Subcutaneous abdominal adipose tissue (tissue), 5 donors: ENCODE data around the gene LINC00237.

ENCODE experiments used
- H3K27ac ChIP-seq: one replicate; pipeline ENCODE4 v1.7.0; 2013; ENCODE audit warnings: low read depth, mild to moderate bottlenecking, inconsistent platforms, low read length, moderate library complexity
- H3K27me3 ChIP-seq, 5 donors: one replicate each; pipeline ENCODE4 v1.7.0; 2013; ENCODE audit warnings: low read length in 5 of 5, inconsistent platforms in 1 of 5; ENCODE audit not compliant: control insufficient read depth in 5 of 5, insufficient read depth in 4 of 5
- H3K36me3 ChIP-seq, 5 donors: one replicate each; pipeline ENCODE4 v1.7.0; 2013; ENCODE audit warnings: low read length in 5 of 5; ENCODE audit not compliant: control insufficient read depth in 5 of 5, insufficient read depth in 5 of 5
- H3K4me1 ChIP-seq, 5 donors: one replicate each; pipeline ENCODE4 v1.7.0; 2013; ENCODE audit warnings: low read length in 5 of 5, mild to moderate bottlenecking in 3 of 5, moderate library complexity in 1 of 5; ENCODE audit not compliant: control insufficient read depth in 5 of 5, insufficient read depth in 5 of 5
- H3K4me3 ChIP-seq, 5 donors: one replicate each; pipeline ENCODE4 v1.7.0; 2013; ENCODE audit warnings: low read length in 5 of 5, low read depth in 1 of 5
- H3K9ac ChIP-seq, 5 donors: one replicate each; pipeline ENCODE4 v1.7.0; 2013; ENCODE audit warnings: low read length in 5 of 5, mild to moderate bottlenecking in 4 of 5, moderate library complexity in 3 of 5
- H3K9me3 ChIP-seq, 5 donors: one replicate each; pipeline ENCODE4 v1.7.0; 2013; ENCODE audit warnings: low read length in 5 of 5; ENCODE audit not compliant: control insufficient read depth in 5 of 5
- donor health status: healthy.
- donor health status: healthy.
- donor health status: healthy.
- donor health status: healthy.
- donor health status: healthy.

LINC00237 gene

GRCh38 chr20:21109144-21109543 is 3.0 kb upstream of the LINC00237 start:
- H3K27me3 ChIP-seq: peaks cover 16 to 41% (median 24%) of the 10 kb centered on the region in 5 donors
- no peak overlapping the region for H3K9ac ChIP-seq
- H3K4me3 ChIP-seq: no peak overlapping the region
- H3K27ac ChIP-seq: no peak overlapping the region
- H3K4me1 ChIP-seq: peaks cover 0 to 10% (median 10%) of the 10 kb centered on the region in 5 donors
- H3K9me3 ChIP-seq: no peaks in the 10 kb centered on the region
- H3K36me3 ChIP-seq: no peaks in the 10 kb centered on the region

GRCh38 chr20:21105429-21106170 is 558 bp downstream of the LINC00237 start:
- Histone ChIP-seq H3K9ac (no peak overlapping the region), H3K4me3 (peak overlapping the region in 2 of 5 donors; percentile 16 to 39)

DNA sequence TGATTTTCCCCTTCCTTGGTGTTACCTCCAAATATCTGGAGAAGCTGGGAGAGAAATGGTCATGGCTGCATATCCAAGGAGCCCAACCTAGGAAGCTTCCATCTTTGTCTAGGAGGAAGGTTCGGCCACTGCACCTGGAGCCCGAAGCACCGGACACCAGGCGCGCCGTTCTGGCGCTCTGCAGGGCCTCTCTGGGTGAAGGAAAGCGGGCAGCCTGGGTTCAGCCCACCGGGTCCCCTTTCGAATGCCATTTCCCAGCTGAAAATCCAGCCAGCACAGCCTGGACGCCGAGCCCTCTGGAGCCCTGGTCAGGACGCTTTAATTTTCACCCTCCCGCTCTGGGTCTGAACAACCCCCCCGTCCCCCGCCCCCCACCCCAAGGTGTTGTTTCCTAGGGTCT is 1.2 kb downstream of the LINC00237 start:
- Histone ChIP-seq H3K27ac (no peak overlapping the region), H3K9me3 (peaks cover 0 to 2% (median 0%) of the 10 kb centered on the region in 5 donors), H3K4me1 (peaks cover 7 to 46% (median 41%) of the 10 kb centered on the region in 5 donors), H3K4me3 (no peak overlapping the region), H3K36me3 (no peaks in the 10 kb centered on the region), H3K9ac (no peak overlapping the region), H3K27me3 (peaks cover 17 to 68% (median 49%) of the 10 kb centered on the region in 5 donors)

More at GRCh38 chr20:21105429-21106170, 558 bp downstream of the LINC00237 start:
- no peaks in the 10 kb centered on the region for H3K36me3 ChIP-seq
- H3K4me1 ChIP-seq: peaks cover 5 to 41% (median 36%) of the 10 kb centered on the region in 5 donors
- H3K27me3 ChIP-seq: peaks cover 17 to 68% (median 48%) of the 10 kb centered on the region in 5 donors
- no peak overlapping the region for H3K27ac ChIP-seq
- H3K9me3 ChIP-seq: peaks cover 0 to 2% (median 0%) of the 10 kb centered on the region in 5 donors

DNA sequence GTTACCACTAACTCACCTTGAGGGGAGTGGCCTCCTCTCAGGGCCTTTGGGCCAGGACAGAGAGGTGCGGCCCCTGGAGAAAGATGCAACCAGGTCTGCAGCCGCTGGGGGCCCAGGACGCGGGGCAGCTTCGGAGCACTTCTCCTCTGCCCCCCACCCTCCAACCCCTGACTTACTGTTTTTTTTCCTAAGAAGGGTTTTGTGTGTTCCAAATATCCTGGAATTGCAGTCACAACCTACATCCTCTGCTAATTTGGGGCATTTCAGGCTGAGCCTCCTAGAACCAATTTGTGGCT is 1.7 kb downstream of the LINC00237 start:
- Histone ChIP-seq H3K9ac (no peak overlapping the region), H3K27ac (no peak overlapping the region), H3K9me3 (peaks cover 0 to 2% (median 0%) of the 10 kb centered on the region in 5 donors), H3K4me3 (no peak overlapping the region), H3K27me3 (peaks cover 17 to 69% (median 51%) of the 10 kb centered on the region in 5 donors), H3K36me3 (no peaks in the 10 kb centered on the region), H3K4me1 (peaks cover 7 to 51% (median 45%) of the 10 kb centered on the region in 5 donors)

GRCh38 chr20:21103582-21104465 is 2.3 kb downstream of the LINC00237 start:
- peaks cover 7 to 53% (median 45%) of the 10 kb centered on the region in 5 donors for H3K4me1 ChIP-seq
- H3K9me3 ChIP-seq: peaks cover 0 to 2% (median 0%) of the 10 kb centered on the region in 5 donors
- no peak overlapping the region for H3K9ac ChIP-seq
- H3K36me3 ChIP-seq: no peaks in the 10 kb centered on the region
- no peak overlapping the region for H3K27ac ChIP-seq
- H3K4me3 ChIP-seq: peak overlapping the region in 1 of 5 donors; percentile 69
- peaks cover 17 to 67% (median 56%) of the 10 kb centered on the region in 5 donors for H3K27me3 ChIP-seq

DNA sequence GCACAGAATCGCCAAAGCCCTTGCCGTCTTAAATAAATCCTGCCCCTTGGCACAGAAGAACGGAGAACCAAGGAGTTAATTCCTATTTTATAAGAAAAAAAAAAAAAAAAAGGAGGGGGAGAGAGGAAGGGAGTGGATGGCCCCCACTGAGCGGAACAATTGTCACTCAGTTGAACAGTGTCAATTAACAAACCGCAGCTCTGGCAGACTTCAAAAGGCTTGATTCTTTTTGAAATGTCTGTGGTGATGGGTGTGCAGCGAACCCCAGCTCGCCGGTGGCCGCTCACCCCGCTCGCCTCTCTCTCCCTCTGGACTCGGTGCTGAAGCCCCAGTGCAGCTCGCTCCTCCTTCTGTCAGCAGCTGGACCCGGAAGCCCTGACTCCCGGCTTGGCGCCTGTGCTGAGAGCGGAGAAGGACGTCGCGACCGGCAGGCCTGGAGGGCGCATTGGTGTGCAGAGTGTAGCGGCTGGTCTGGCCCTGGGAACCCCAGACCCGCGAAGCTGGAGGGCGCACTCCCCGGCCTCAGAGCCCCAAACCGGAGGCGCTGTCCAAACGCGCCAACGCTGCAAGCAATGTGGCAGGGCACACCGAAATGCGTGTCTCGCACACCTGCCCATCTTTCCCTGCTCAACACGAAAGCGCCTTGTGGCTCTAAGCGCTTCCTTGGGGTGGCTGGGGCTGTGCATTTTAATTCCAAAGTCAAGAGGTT is 3.4 kb downstream of the LINC00237 start:
- Histone ChIP-seq H3K36me3 (no peaks in the 10 kb centered on the region), H3K9ac (peak overlapping the region in 2 of 5 donors; percentile 1 to 9), H3K27me3 (peaks cover 17 to 66% (median 58%) of the 10 kb centered on the region in 5 donors), H3K27ac (no peak overlapping the region), H3K9me3 (peaks cover 0 to 2% (median 0%) of the 10 kb centered on the region in 5 donors), H3K4me1 (peaks cover 7 to 53% (median 45%) of the 10 kb centered on the region in 5 donors), H3K4me3 (peak overlapping the region; percentile 63 to 79 (median 69))

DNA sequence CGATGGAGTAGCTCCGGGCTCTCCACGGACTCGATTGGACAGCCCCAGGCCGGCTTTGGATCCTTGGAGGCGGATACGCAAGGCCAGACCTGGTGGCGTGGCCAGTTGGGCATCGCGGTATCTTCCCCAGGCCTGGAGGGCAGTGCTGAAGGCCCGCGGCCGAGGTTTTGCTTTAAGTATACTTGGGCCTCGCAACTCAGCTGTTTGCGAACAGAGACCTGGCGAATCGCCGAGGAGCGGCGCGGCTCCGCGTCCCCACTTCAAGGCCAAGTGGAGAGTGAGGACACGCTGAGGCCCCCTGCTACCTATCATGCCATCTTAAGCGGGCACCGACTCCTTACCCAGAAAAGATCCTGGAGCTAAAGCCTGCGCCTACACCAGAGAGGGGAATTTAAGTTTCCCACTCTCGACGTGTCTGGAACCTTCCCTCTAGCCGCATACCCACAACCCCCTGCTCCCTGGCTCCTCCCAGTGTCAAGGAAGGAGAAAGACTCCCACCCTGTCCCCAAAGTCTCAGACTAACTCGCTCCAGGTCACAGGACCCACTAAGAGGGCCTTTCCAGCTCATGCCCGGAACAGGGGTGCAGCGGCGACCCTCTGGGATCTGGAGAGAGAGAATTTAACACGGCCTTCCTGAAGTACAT is 4.1 kb downstream of the LINC00237 start:
- peaks cover 0 to 2% (median 0%) of the 10 kb centered on the region in 5 donors for H3K9me3 ChIP-seq
- H3K36me3 ChIP-seq: no peaks in the 10 kb centered on the region
- H3K27ac ChIP-seq: no peak overlapping the region
- H3K27me3 ChIP-seq: peaks cover 17 to 62% (median 56%) of the 10 kb centered on the region in 5 donors
- H3K9ac ChIP-seq: peak overlapping the region in 3 of 5 donors; percentile 9 to 30 (median 17)
- peaks cover 7 to 53% (median 45%) of the 10 kb centered on the region in 5 donors for H3K4me1 ChIP-seq
- peak overlapping the region; percentile 63 to 79 (median 69) for H3K4me3 ChIP-seq

- Histone ChIP-seq H3K27me3 (peaks cover 14 to 62% (median 55%) of the 10 kb centered on the region in 5 donors), H3K27ac (no peak overlapping the region), H3K36me3 (no peaks in the 10 kb centered on the region), H3K9ac (peak overlapping the region in 3 of 5 donors; percentile 52 to 64 (median 58)), H3K4me1 (peaks cover 7 to 53% (median 45%) of the 10 kb centered on the region in 5 donors), H3K9me3 (peaks cover 0 to 2% (median 0%) of the 10 kb centered on the region in 5 donors), H3K4me3 (peak overlapping the region; percentile 53 to 74 (median 69))
Measured at GRCh38 chr20:21101453-21101931, 4.7 kb downstream of the LINC00237 start.
